SJCRH30 (cell line): ENCODE measurements around the gene SBNO1. TPM values are rescaled to one million over a fixed set of nuclear protein-coding genes. Genes with fewer than 3 reads are reported as not detected.
"Not testable (repeated sequence)": the region's sequence is repeated elsewhere in the genome, so short reads cannot be mapped to it uniquely, and the experiment has no call there.

Experiments
- DNase-seq, 2 experiments: peaks; one replicate each; pipeline ENCODE4 v3.0.0-alpha.2; 2015 to 2020
- H3K27ac ChIP-seq: fragments of 250-450 bp; sonication (Bioruptor Pico); 2 replicates; pipeline ENCODE4 v1.5.1; 2020; ENCODE audit warnings: mild to moderate bottlenecking, moderate library complexity
- H3K27me3 ChIP-seq: fragments of 250-450 bp; sonication (Bioruptor Pico); 2 replicates; pipeline ENCODE4 v1.5.1; 2020; ENCODE audit warnings: mild to moderate bottlenecking, moderate library complexity
- H3K36me3 ChIP-seq: fragments of 250-450 bp; sonication (Bioruptor Pico); 2 replicates; pipeline ENCODE4 v1.5.1; 2020; ENCODE audit warnings: mild to moderate bottlenecking, moderate library complexity
- H3K4me1 ChIP-seq: fragments of 250-450 bp; sonication (Bioruptor Pico); 2 replicates; pipeline ENCODE4 v1.5.1; 2020; ENCODE audit warnings: mild to moderate bottlenecking, moderate library complexity
- H3K4me3 ChIP-seq: fragments of 250-450 bp; sonication (Bioruptor Pico); 2 replicates; pipeline ENCODE4 v1.5.1; 2020; ENCODE audit warnings: mild to moderate bottlenecking, moderate library complexity
- H3K9me3 ChIP-seq: fragments of 250-450 bp; sonication (Bioruptor Pico); replicated peaks from 2 replicates; pipeline ENCODE4 v1.5.1; 2020; ENCODE audit warnings: mild to moderate bottlenecking, moderate library complexity
- total RNA-seq: library from RNA; depleted of rRNA; stranded (reverse); fragments of >200 nt; shearing (Covaris generic); gene quantifications from 2 replicates; pipeline ENCODE4 v1.2.3, GENCODE V29; 2014

SBNO1 gene
- total RNA-seq, 1 experiment from 2014 or later = 40.8 TPM

DNA sequence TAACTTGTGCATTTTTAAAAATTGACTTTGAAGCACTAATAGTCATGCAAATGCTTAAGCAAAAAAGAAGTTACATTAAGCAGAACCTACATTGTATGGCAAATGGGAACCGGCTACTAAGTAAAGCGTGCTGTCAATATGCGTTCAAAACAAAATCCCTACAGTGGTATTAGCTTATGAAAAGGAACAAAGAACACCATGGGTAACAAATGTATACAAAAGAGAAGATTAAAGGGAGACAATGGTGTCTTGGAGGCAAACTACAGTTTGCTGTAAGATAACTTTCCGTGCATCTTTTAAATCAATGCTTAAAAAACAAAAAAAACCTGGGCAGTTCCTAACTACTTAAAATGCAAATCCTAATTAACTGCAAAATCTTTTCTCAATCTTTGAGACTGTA is 103.5 kb downstream of the SBNO1 start:
- DNase-seq = no peak
- Histone ChIP-seq H3K27me3 (no peaks in the 10 kb centered on the region), H3K4me1 (no peaks in the 10 kb centered on the region), H3K9me3 (no peaks in the 10 kb centered on the region), H3K27ac (no peak overlapping the region), H3K4me3 (no peak overlapping the region), H3K36me3 (peaks cover 59% of the 10 kb centered on the region)

DNA sequence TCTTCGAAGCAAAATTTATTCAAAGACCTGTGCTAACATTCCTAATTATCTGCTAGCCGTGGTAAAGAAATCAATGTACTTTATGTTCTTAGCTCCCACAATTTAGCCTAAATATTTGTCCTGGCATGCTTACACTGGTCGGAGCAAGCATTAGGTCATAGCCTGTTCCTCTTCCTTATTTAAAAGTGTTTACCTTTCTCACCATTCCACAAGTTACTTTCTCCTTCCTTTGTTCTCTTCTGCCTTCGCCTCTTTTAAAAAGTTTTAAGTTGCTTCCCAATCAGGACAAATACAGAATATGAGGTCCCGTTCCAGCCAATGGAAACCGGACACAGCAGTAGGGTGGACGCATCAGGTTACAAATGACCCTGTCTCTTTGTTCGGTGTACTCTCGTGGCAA is 104.6 kb downstream of the SBNO1 start:
- no peak for DNase-seq
- H3K4me1 ChIP-seq = no peaks in the 10 kb centered on the region
- H3K27ac ChIP-seq = no peak overlapping the region
- no peak overlapping the region for H3K4me3 ChIP-seq
- no peaks in the 10 kb centered on the region for H3K27me3 ChIP-seq
- H3K36me3 ChIP-seq = peaks cover 63% of the 10 kb centered on the region
- no peaks in the 10 kb centered on the region for H3K9me3 ChIP-seq

GRCh38 chr12:123258593-123258992 is 106.1 kb downstream of the SBNO1 start:
- H3K4me3 ChIP-seq = no peak overlapping the region
- H3K27me3 ChIP-seq = no peaks in the 10 kb centered on the region
- no peaks in the 10 kb centered on the region for H3K9me3 ChIP-seq
- no peak overlapping the region for H3K27ac ChIP-seq
- H3K36me3 ChIP-seq = peaks cover 75% of the 10 kb centered on the region
- H3K4me1 ChIP-seq = no peaks in the 10 kb centered on the region
- no peak for DNase-seq

DNA sequence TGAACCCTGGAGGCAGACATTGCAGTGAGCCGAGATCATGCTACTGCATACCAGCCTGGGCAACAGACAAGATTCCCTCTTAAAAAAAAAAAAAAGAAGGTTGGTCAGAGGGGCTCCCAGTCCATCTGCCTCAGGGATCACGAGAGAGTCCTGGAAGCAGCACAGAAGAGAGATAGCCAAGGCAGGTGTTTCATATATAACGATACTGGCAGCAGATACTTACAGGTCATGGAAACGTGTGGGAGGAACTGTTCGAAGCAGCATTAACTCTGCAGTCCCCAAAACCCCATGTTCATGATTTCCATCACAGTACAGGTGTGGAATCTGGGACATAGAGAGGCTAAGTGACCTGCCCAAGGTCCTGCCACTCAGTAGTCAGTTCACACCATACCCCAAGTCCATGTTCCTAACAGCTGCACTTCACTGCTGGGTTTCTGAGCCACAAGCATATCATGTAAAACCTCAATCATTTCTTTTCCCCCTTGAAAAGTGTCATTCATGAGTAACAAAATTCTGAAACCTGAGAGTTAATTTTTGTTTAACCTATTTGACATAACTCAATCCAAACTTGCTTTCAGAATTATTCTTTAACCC is 109.7 kb downstream of the SBNO1 start:
- peaks cover 62% of the 10 kb centered on the region for H3K36me3 ChIP-seq
- no peak overlapping the region for H3K27ac ChIP-seq
- H3K4me3 ChIP-seq = no peak overlapping the region
- H3K27me3 ChIP-seq = no peaks in the 10 kb centered on the region
- no peaks in the 10 kb centered on the region for H3K4me1 ChIP-seq
- DNase-seq = no peak
- H3K9me3 ChIP-seq = no peaks in the 10 kb centered on the region

GRCh38 chr12:123253641-123254459 is 110.8 kb downstream of the SBNO1 start:
- H3K4me1 ChIP-seq = no peaks in the 10 kb centered on the region
- H3K4me3 ChIP-seq = no peak overlapping the region
- H3K27me3 ChIP-seq = no peaks in the 10 kb centered on the region
- no peak for DNase-seq
- H3K27ac ChIP-seq = no peak overlapping the region
- H3K36me3 ChIP-seq = peaks cover 64% of the 10 kb centered on the region
- H3K9me3 ChIP-seq = no peaks in the 10 kb centered on the region; the same call in 1 of the 2 replicates

GRCh38 chr12:123252365-123252764 is 112.3 kb downstream of the SBNO1 start:
- not testable (repeated sequence) for H3K27me3 ChIP-seq, H3K4me1 ChIP-seq, H3K27ac ChIP-seq, H3K4me3 ChIP-seq, H3K9me3 ChIP-seq, DNase-seq
- peaks cover 51% of the 10 kb centered on the region for H3K36me3 ChIP-seq

- H3K27ac ChIP-seq = no peak overlapping the region
- H3K36me3 ChIP-seq = peaks cover 46% of the 10 kb centered on the region
- H3K9me3 ChIP-seq = peaks cover 7% of the 10 kb centered on the region
- no peak overlapping the region for H3K4me3 ChIP-seq
- H3K27me3 ChIP-seq = no peaks in the 10 kb centered on the region
- H3K4me1 ChIP-seq = no peaks in the 10 kb centered on the region
- DNase-seq = no peak
These were observed 113.1 kb downstream of the SBNO1 start for GRCh38 chr12:123251403-123252076.

DNA sequence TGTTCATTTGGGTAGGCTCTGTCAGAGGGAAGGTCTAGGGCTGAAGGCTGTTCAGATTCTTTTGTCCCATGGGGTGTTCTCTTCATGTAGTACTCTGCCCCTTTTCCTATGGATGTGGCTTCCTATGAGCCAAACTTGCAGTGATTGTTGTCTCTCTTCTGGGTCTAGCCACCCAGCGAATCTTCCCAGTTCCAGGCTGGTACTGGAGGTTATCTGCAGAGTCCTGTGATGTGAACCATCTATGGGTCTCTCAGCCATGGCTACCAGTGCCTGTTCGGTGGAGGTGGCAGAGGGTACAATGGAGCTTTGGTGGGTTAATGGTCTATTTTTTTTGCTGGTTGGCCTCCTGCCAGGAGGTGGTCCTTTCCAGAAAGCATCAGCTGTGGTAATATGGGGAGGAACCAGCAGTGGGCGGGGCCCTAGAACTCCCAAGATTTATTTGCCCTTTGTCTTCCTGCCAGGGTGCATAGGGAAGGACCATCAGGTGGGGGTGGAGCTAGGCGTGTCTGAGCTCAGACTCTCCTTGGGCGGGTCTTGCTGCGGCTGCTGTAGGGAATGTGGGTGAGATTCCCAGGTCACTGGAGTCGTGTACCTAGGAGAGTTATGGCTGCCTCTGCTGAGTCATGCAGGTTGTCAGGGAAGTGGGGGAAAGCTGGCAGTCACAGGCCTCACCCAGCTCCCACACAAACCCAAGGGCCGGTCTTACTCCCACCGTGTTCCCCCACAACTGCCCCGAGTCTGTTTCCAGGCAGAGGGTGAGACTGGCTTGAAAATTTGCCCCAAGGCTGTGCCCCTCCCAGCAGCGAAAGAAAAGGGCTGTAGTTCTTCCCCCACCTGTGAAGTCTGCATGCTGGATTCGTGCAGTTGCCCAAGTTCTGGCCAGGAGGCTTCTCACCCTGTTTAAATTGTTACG is 113.9 kb downstream of the SBNO1 start:
- Histone ChIP-seq H3K27me3 (no peaks in the 10 kb centered on the region), H3K27ac (no peak overlapping the region), H3K4me3 (no peak overlapping the region), H3K9me3 (peaks cover 7% of the 10 kb centered on the region), H3K4me1 (no peaks in the 10 kb centered on the region), H3K36me3 (peaks cover 39% of the 10 kb centered on the region)
- DNase-seq = peak in 1 of 2 experiments; percentile 24

DNA sequence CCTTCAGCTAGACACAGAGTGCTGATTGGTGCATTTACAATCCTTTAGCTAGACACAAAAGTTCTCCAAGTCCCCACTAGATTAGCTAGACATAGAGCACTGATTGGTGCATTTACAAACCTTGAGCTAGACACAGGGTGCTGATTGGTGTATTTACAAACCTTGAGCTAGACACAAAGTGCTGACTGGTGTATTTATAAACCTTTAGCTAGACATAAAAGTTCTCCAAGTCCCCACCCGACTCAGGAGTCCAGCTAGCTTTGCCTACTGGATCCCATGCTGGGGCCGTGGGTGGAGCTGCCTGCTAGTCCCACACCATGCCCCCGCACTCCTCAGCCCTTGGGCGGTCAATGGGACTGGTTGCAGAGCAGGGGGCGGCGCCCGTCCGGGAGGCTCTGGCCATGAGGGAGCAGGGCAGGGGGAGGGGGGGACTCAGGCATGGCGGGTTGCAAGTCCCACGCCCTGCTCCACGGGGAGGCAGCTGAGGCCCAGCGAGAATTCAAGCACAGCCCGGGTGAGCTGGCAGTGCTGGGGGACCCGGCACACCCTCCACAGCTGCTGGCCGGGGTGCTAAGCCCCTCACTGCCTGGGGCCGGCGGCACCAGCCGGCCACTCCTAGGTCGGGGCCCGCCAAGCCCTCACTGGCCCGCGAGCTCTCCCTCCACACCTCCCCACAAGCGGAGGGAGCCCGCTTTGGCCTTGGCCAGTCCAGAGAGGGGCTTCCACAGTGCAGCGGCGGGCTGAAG is 115.5 kb downstream of the SBNO1 start:
- H3K9me3 ChIP-seq, DNase-seq, H3K27ac ChIP-seq, H3K4me3 ChIP-seq, H3K4me1 ChIP-seq, H3K27me3 ChIP-seq: not testable (repeated sequence)
- H3K36me3 ChIP-seq = peaks cover 27% of the 10 kb centered on the region

GRCh38 chr12:123248129-123248528 is 116.5 kb downstream of the SBNO1 start:
- H3K4me1 ChIP-seq, H3K27me3 ChIP-seq, H3K4me3 ChIP-seq, H3K27ac ChIP-seq, DNase-seq, H3K9me3 ChIP-seq: not testable (repeated sequence)
- H3K36me3 ChIP-seq = peaks cover 16% of the 10 kb centered on the region

- Histone ChIP-seq H3K4me3 (no peak overlapping the region), H3K27me3 (no peaks in the 10 kb centered on the region), H3K4me1 (no peaks in the 10 kb centered on the region), H3K27ac (no peak overlapping the region), H3K9me3 (peaks cover 7% of the 10 kb centered on the region), H3K36me3 (peaks cover 20% of the 10 kb centered on the region)
- DNase-seq = no peak
These were observed 119.0 kb downstream of the SBNO1 start for GRCh38 chr12:123245678-123246077.

DNA sequence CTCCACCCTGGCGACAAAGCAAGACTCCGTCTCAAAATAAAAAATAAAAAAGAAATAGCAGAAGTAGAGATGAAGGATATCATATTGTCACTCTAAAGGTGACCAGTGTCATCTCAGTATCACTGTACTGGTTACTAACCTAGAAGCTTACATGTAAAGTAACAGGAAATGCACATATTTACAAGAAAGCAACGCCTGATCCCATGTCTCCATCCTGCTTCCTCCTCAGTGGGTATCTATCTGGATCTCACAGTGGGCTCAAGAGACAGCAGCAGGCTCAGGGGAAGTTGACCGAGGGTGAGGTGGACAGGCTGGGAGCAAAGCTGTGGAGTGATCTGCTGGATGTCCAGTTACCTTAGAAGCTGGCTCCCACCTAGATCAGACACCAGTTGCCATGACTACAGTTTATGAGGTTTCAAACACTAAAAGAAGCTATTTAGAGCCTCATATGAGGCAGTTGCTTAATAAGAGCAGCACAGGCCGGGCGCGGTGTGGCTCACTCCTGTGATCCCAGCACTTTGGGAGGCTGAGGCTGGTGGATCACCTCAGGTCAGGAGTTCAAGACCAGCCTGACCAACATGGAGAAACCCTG is 120.9 kb downstream of the SBNO1 start:
- no peak for DNase-seq
- Histone ChIP-seq H3K36me3 (peaks cover 10% of the 10 kb centered on the region), H3K9me3 (peaks cover 7% of the 10 kb centered on the region), H3K4me1 (no peaks in the 10 kb centered on the region), H3K27me3 (no peaks in the 10 kb centered on the region), H3K4me3 (no peak overlapping the region), H3K27ac (no peak overlapping the region)

DNA sequence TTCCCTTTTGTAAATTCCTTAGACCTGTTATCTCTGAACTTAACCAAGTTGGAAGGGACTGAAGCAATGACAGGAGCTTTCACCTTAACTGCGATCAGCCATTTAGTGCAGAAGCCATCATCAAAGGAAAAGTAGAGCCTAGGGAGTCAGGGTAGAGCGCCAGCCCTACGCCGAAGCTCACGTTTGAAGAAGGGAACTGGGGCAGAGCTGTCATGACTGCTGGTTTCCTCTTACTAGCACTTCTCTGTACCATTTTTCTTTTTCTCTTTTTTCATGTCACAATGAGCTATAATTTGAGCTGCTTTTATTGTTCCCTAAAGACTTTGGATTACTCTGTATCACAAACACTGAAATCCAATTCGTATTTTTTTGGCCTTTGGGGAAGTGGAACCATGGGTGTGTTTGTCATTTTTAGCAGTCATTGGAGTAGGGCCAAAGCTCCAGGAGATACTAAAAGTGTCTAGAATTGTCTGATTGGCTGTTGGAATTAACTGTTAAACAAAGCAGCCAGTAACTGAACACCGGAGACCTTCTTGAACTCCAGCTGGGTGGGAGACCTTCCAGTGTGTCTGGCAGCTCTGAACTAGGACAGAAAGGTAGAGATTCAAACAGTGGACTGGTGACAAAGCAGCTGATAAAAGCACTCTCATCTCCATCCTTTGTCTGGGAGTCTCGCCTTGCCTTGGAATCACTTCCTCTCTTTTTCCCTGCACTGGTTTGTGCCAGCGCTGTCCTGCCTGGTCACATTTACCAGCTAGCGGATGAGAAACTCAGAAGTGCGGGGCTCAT is 122.3 kb downstream of the SBNO1 start:
- DNase-seq = no peak
- Histone ChIP-seq H3K4me3 (no peak overlapping the region), H3K4me1 (no peaks in the 10 kb centered on the region), H3K36me3 (peaks cover 10% of the 10 kb centered on the region), H3K27me3 (no peaks in the 10 kb centered on the region), H3K9me3 (no peaks in the 10 kb centered on the region), H3K27ac (no peak overlapping the region)
